ENCODE measurements around the gene HPCAL1.

The HPCAL1 gene

DNA sequence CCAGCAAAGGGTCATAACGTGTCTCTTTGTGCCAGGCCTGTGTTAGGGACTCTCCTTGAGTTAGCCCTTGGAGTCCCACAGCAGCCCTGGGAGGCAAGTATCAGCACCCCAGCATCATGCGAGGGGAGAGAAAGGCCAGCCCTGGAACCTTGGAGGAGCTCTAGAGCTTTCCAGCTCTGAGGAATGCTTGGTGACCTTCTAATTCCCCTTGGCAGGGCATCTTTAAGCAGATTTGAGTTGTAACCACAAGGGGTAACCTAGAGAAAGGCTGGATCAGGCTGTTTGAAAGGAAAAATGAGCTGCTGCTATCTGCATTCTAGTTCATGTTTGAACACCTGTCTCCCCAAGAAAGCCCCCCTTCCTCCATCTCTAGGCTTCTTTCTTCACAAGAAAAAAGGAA, 169.3 kb downstream of the HPCAL1 start:
- no peak for DNase-seq

DNA sequence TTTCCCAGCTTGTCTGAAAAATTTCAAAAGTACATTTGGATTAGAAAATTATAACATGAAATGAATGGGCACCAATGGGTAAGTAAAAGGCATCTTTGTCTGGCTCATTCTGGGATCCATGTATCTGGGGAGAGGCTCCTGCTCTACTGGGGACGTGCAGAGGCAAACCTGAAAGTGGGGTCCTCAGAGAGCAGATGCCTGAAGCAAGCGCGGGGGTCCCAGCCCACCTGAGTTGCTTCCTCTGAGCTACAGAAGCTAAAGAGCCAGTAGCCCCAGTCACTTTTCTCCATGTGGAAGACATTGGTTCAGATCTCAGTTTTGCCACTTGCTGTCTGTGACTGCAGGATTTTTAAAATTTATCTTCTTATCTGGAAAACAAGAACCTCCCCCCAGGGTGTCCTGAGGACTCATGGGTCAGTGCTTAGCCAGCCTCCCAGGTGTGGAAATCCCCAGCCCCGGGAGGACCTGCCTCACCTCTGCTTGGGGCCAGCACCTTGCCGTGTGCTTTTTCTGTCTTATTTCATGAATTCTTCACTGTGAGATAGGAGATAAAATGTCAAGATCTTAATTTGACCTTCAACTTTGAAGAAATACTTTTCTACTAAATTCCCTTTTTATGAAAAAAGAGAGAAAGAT, 170.5 kb downstream of the HPCAL1 start:
- DNase-seq: no peak

DNA sequence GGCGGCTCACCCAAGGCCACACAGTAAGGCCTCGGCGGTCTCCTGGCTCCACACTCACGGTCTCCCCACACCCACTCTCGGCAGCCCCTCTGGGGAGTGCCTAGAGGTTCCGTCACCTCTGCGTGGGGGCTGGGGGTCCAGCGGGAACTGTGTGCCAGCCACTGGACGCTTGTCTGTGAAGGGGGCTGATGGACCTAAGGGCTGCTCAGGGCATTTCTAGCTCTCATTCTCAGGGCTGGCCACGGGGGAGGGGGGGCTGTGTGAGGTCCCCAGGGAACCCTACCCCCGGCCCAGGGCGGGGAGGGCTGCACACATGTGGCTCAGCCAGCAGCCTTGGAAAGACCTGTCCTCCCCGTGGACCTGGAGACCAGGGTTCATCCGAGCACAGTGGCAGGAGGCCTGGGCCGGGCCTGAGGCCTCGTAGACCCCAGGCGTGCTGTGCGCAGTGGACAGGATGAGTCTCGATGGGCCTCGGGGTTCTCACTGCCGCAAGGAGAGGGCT, 172.6 kb downstream of the HPCAL1 start:
- no peak for DNase-seq

DNA sequence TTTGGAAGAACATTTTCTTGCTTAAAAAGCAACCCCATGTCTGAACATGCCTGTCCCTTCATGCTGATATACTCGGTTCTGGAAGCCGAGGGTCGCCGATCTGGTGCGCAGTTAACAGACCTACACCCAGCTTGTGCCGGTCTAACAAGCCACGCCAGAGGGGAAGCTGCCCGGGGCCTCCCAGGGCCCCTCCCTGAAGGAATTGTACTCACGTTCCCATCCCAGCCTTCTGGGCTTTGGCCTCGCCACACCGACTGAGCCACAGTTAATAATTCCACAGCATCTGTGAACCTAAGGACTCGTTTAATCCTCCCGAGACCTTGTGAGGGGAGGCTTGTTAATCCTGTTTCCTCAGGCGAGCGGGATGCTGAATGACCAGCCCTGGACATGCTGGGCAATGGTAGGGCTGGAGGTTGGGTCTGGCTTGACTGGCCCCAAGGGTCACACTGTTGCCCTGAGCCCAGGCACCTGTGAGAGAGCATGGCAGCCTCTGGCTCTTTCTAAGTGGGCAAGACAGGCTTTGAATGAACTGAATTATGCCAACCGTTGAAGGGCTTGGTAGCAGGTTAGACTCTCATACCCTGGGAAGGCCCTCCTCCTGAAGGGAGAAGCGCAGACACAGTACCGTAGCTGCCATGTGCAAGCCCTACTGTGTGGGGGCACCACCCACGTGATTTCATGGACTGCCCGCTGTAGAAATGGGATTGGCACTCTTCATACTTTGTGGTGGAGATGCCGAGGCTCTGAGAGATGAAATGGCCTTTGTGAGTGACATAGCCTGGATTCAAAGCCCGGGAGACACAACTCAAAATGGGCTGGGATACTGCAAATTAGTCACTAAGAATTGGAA, 173.3 kb downstream of the HPCAL1 start:
- no peak for DNase-seq

DNA sequence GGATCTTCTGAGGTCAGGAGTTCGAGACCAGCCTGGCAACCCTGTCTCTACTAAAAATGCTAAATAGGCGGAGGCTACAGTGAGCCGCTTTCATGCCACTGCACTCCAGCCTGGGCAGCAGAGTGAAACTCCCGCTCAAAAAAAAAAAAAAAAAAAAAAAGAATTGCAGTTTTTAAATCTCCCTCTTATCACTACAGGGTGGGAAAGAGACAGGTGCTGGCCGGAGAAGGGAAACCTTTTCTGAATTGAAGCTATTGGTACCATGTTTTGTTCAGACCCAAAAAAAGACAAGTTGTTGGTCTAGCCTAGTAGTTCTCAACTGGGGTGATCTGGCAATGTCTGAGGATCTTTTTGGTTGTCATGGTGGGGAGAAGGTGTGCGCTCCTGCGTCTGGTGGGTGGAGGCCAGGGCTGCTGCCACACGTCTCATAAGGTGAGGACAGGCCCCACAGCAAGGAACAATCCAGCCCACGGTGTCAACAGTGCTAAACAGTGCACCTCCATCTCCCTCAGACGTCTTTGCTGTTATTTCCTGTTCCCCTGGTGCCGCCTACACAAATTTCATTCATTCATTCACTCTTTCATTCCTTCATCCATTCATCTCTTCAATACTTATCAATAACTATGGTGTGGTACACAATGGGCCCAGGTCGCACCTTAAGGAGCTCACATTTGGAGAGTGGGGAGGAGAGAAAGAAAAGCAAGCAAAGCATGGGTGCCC, 174.2 kb downstream of the HPCAL1 start:
- DNase-seq: no peak
